H1 (cell line): ENCODE data around the gene JAG1. TPM values are rescaled to one million over a fixed set of nuclear protein-coding genes. Genes with fewer than 3 reads are reported as not detected.

Experiments
- CHD7 ChIP-seq: fragments of 300-600 bp; sonication (generic); IDR thresholded peaks from 2 replicates; pipeline ENCODE4 v1.7.1; 2012; ENCODE audit warnings: low read length, moderate library complexity, mild to moderate bottlenecking, inconsistent platforms; ENCODE audit not compliant: insufficient replicate concordance
- HDAC2 ChIP-seq, 2 experiments: fragments of 300-600 bp in 1 of 2; sonication (generic) in 1 of 2; IDR thresholded peaks; 2 replicates each; pipeline ENCODE4 v1.6.1; 2011 to 2012; ENCODE audit warnings: low read depth in 2 of 2, low read length in 2 of 2, mild to moderate bottlenecking in 2 of 2, moderate library complexity in 2 of 2, borderline replicate concordance in 1 of 2, inconsistent platforms in 1 of 2
- JUN ChIP-seq: IDR thresholded peaks from 2 replicates; pipeline ENCODE4 v1.6.1; 2011; ENCODE audit warnings: low read depth, mild to moderate bottlenecking, improper control_type of control experiment, low read length
- KDM5A ChIP-seq: fragments of 200-600 bp; IDR thresholded peaks from 2 replicates; pipeline ENCODE4 v1.7.1; 2012; ENCODE audit warnings: mild to moderate bottlenecking, low read length, inconsistent platforms, mixed read lengths
- POU5F1 ChIP-seq: IDR thresholded peaks from 2 replicates; pipeline ENCODE4 v1.6.1; 2011; ENCODE audit warnings: low read depth, mild to moderate bottlenecking, low read length, moderate library complexity
- RXRA ChIP-seq: IDR thresholded peaks from 2 replicates; pipeline ENCODE4 v1.6.1; 2011; ENCODE audit warnings: low read depth, mild to moderate bottlenecking, low read length, moderate library complexity; ENCODE audit not compliant: insufficient read depth
- TAF7 ChIP-seq: optimal IDR thresholded peaks from 2 replicates; pipeline ENCODE3; 2011; ENCODE audit warnings: low read depth, mild to moderate bottlenecking, inconsistent platforms, low read length, moderate library complexity, borderline replicate concordance
- polyA plus RNA-seq, 7 experiments: library from polyadenylated mRNA; depleted of rRNA in 3 of 7; stranded (reverse) in 5 of 7; unstranded in 2 of 7; fragments of >200 nt in 5 of 7; fragments of 200-250 nt in 2 of 7; gene quantifications; 1 replicate in 5 of 7; 2 replicates in 1 of 7; 4 replicates in 1 of 7; pipeline versions ENCODE4 v1.2.1 to v1.2.3, GENCODE V29; 2011 to 2013; ENCODE audit warnings: missing spikeins in 2 of 7, mixed read lengths in 2 of 7
- total RNA-seq: library from RNA; stranded (reverse); fragmentation: NEBNext Ultra II Directional; extraction: Animal tissue kit (Norgen Biotek cat#: 25700); gene quantifications from 2 replicates; pipeline ENCODE4 v1.2.1, GENCODE V29; 2021
- TF ChIP-seq, protein P1 (sequence below): IDR thresholded peaks from 2 replicates; pipeline ENCODE4 v1.6.1; 2011; ENCODE audit warnings: low read depth, mild to moderate bottlenecking, low read length; ENCODE audit not compliant: insufficient read depth

JAG1 gene
- total and polyA plus RNA-seq, 2 of the 8 experiments (the other 6 are each of a cell fraction or from before 2014, with no cell fraction given), result 13.5 to 27.3 TPM

- no peak for TF ChIP-seq CHD7
- TF ChIP-seq HDAC2 (IDR thresholded peaks at IDR 0.05; ENCODE audit: borderline replicate concordance in 1 of 2, low read depth in 2 of 2, low read length in 2 of 2), result no peak
- no peak for TF ChIP-seq KDM5A
- TF ChIP-seq TAF7, result no peak
- TF ChIP-seq, protein P1, sequence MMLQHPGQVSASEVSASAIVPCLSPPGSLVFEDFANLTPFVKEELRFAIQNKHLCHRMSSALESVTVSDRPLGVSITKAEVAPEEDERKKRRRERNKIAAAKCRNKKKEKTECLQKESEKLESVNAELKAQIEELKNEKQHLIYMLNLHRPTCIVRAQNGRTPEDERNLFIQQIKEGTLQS, result no peak
- TF ChIP-seq RXRA, result no peak
- TF ChIP-seq POU5F1, result no peak
- TF ChIP-seq JUN, result no peak
Measured at GRCh38 chr20:10721137-10721896, 47.5 kb upstream of the JAG1 start (continued).
